ENCODE measurements around the gene GMPR2.

The GMPR2 gene

GRCh38 chr14:24232645-24233537 lies at the start of gene GMPR2:
Gene GMPR2 (plus strand): TSS chr14:24232929. CDS start chr14:24233254, 325 bp downstream.
- peak within 1 kb of the TSS; percentile 79 for H3K9ac ChIP-seq (ENCODE audit: low read length)
- no peaks in the 10 kb centered on the region for H3K9me3 ChIP-seq (ENCODE audit: control insufficient read depth, low read depth, low read length)
- H3K27ac ChIP-seq (ENCODE audit: low read length): peak within 1 kb of the TSS; percentile 72
- H3K27me3 ChIP-seq (ENCODE audit: control insufficient read depth, insufficient read depth, low read length): no peaks in the 10 kb centered on the region
- H3K4me1 ChIP-seq (ENCODE audit: control insufficient read depth, low read depth, low read length): peaks cover 7% of the 10 kb centered on the region
- peaks cover 24% of the 10 kb centered on the region for H3K36me3 ChIP-seq (ENCODE audit: control insufficient read depth, low read depth, low read length)
- peak within 1 kb of the TSS; percentile 93 for H3K4me3 ChIP-seq (ENCODE audit: low read length)

- Histone ChIP-seq H3K27me3 (ENCODE audit: control insufficient read depth, insufficient read depth, low read length) (no peaks in the 10 kb centered on the region), H3K27ac (ENCODE audit: low read length) (no peak overlapping the region), H3K9me3 (ENCODE audit: control insufficient read depth, low read depth, low read length) (no peaks in the 10 kb centered on the region), H3K36me3 (ENCODE audit: control insufficient read depth, low read depth, low read length) (peaks cover 89% of the 10 kb centered on the region), H3K4me1 (ENCODE audit: control insufficient read depth, low read depth, low read length) (peaks cover 6% of the 10 kb centered on the region), H3K9ac (ENCODE audit: low read length) (no peak overlapping the region), H3K4me3 (ENCODE audit: low read length) (no peak overlapping the region)
These were observed 49.7 kb upstream of the GMPR2 start for GRCh38 chr14:24183014-24183481.

GRCh38 chr14:24184104-24184970 lies 48.4 kb upstream of the GMPR2 start:
- Histone ChIP-seq H3K9me3 (ENCODE audit: control insufficient read depth, low read depth, low read length) (no peaks in the 10 kb centered on the region), H3K9ac (ENCODE audit: low read length) (no peak overlapping the region), H3K4me3 (ENCODE audit: low read length) (no peak overlapping the region), H3K36me3 (ENCODE audit: control insufficient read depth, low read depth, low read length) (peaks cover 77% of the 10 kb centered on the region), H3K27me3 (ENCODE audit: control insufficient read depth, insufficient read depth, low read length) (no peaks in the 10 kb centered on the region), H3K27ac (ENCODE audit: low read length) (no peak overlapping the region), H3K4me1 (ENCODE audit: control insufficient read depth, low read depth, low read length) (peaks cover 6% of the 10 kb centered on the region)

GRCh38 chr14:24185026-24185425 lies 47.7 kb upstream of the GMPR2 start:
- Histone ChIP-seq H3K36me3 (ENCODE audit: control insufficient read depth, low read depth, low read length) (peaks cover 71% of the 10 kb centered on the region), H3K27me3 (ENCODE audit: control insufficient read depth, insufficient read depth, low read length) (no peaks in the 10 kb centered on the region)

GRCh38 chr14:24185741-24186140 lies 47.0 kb upstream of the GMPR2 start:
- Histone ChIP-seq H3K9ac (ENCODE audit: low read length) (no peak overlapping the region), H3K36me3 (ENCODE audit: control insufficient read depth, low read depth, low read length) (peaks cover 65% of the 10 kb centered on the region), H3K4me1 (ENCODE audit: control insufficient read depth, low read depth, low read length) (peaks cover 6% of the 10 kb centered on the region)

More at GRCh38 chr14:24185026-24185425, 47.7 kb upstream of the GMPR2 start:
- peaks cover 6% of the 10 kb centered on the region for H3K4me1 ChIP-seq (ENCODE audit: control insufficient read depth, low read depth, low read length)
- H3K9me3 ChIP-seq (ENCODE audit: control insufficient read depth, low read depth, low read length): no peaks in the 10 kb centered on the region
- H3K9ac ChIP-seq (ENCODE audit: low read length): no peak overlapping the region
- H3K4me3 ChIP-seq (ENCODE audit: low read length): no peak overlapping the region
- H3K27ac ChIP-seq (ENCODE audit: low read length): no peak overlapping the region

GRCh38 chr14:24186831-24187538 lies 45.7 kb upstream of the GMPR2 start:
- H3K27me3 ChIP-seq (ENCODE audit: control insufficient read depth, insufficient read depth, low read length): no peaks in the 10 kb centered on the region
- H3K36me3 ChIP-seq (ENCODE audit: control insufficient read depth, low read depth, low read length): peaks cover 58% of the 10 kb centered on the region
- no peak overlapping the region for H3K9ac ChIP-seq (ENCODE audit: low read length)
- no peak overlapping the region for H3K4me3 ChIP-seq (ENCODE audit: low read length)
- peaks cover 6% of the 10 kb centered on the region for H3K4me1 ChIP-seq (ENCODE audit: control insufficient read depth, low read depth, low read length)
- H3K9me3 ChIP-seq (ENCODE audit: control insufficient read depth, low read depth, low read length): no peaks in the 10 kb centered on the region
- H3K27ac ChIP-seq (ENCODE audit: low read length): no peak overlapping the region

More at GRCh38 chr14:24185741-24186140, 47.0 kb upstream of the GMPR2 start:
- Histone ChIP-seq H3K27me3 (ENCODE audit: control insufficient read depth, insufficient read depth, low read length) (no peaks in the 10 kb centered on the region), H3K9me3 (ENCODE audit: control insufficient read depth, low read depth, low read length) (no peaks in the 10 kb centered on the region), H3K27ac (ENCODE audit: low read length) (no peak overlapping the region), H3K4me3 (ENCODE audit: low read length) (no peak overlapping the region)

GRCh38 chr14:24187539-24187915 lies 45.2 kb upstream of the GMPR2 start:
- Histone ChIP-seq H3K27ac (ENCODE audit: low read length) (no peak overlapping the region), H3K36me3 (ENCODE audit: control insufficient read depth, low read depth, low read length) (peaks cover 58% of the 10 kb centered on the region), H3K4me1 (ENCODE audit: control insufficient read depth, low read depth, low read length) (peaks cover 6% of the 10 kb centered on the region), H3K9me3 (ENCODE audit: control insufficient read depth, low read depth, low read length) (no peaks in the 10 kb centered on the region), H3K4me3 (ENCODE audit: low read length) (peak overlapping the region; percentile 87), H3K27me3 (ENCODE audit: control insufficient read depth, insufficient read depth, low read length) (no peaks in the 10 kb centered on the region), H3K9ac (ENCODE audit: low read length) (no peak overlapping the region)

GRCh38 chr14:24188251-24189058 lies 44.3 kb upstream of the GMPR2 start, which contains the start of gene IPO4:
Gene IPO4 (minus strand): TSS chr14:24188816. CDS start chr14:24188787, 29 bp downstream.
- Histone ChIP-seq H3K4me3 (ENCODE audit: low read length) (peak within 1 kb of the TSS; percentile 87), H3K9ac (ENCODE audit: low read length) (peak within 1 kb of the TSS; percentile 77), H3K9me3 (ENCODE audit: control insufficient read depth, low read depth, low read length) (no peaks in the 10 kb centered on the region), H3K27me3 (ENCODE audit: control insufficient read depth, insufficient read depth, low read length) (no peaks in the 10 kb centered on the region), H3K27ac (ENCODE audit: low read length) (peak within 1 kb of the TSS; percentile 37), H3K4me1 (ENCODE audit: control insufficient read depth, low read depth, low read length) (peaks cover 6% of the 10 kb centered on the region), H3K36me3 (ENCODE audit: control insufficient read depth, low read depth, low read length) (peaks cover 53% of the 10 kb centered on the region)

- peak overlapping the region; percentile 87 for H3K4me3 ChIP-seq (ENCODE audit: low read length)
- H3K27me3 ChIP-seq (ENCODE audit: control insufficient read depth, insufficient read depth, low read length): no peaks in the 10 kb centered on the region
- peak overlapping the region; percentile 33 for H3K9ac ChIP-seq (ENCODE audit: low read length)
- H3K27ac ChIP-seq (ENCODE audit: low read length): no peak overlapping the region
- no peaks in the 10 kb centered on the region for H3K9me3 ChIP-seq (ENCODE audit: control insufficient read depth, low read depth, low read length)
- H3K36me3 ChIP-seq (ENCODE audit: control insufficient read depth, low read depth, low read length): peaks cover 49% of the 10 kb centered on the region
- H3K4me1 ChIP-seq (ENCODE audit: control insufficient read depth, low read depth, low read length): peaks cover 6% of the 10 kb centered on the region
These were observed 43.7 kb upstream of the GMPR2 start for GRCh38 chr14:24189059-24189375.

GRCh38 chr14:24189460-24189859 lies 43.3 kb upstream of the GMPR2 start:
- H3K4me3 ChIP-seq (ENCODE audit: low read length): peak overlapping the region; percentile 87
- no peaks in the 10 kb centered on the region for H3K27me3 ChIP-seq (ENCODE audit: control insufficient read depth, insufficient read depth, low read length)
- H3K9ac ChIP-seq (ENCODE audit: low read length): no peak overlapping the region
- no peak overlapping the region for H3K27ac ChIP-seq (ENCODE audit: low read length)
- no peaks in the 10 kb centered on the region for H3K9me3 ChIP-seq (ENCODE audit: control insufficient read depth, low read depth, low read length)
- peaks cover 45% of the 10 kb centered on the region for H3K36me3 ChIP-seq (ENCODE audit: control insufficient read depth, low read depth, low read length)
- peaks cover 6% of the 10 kb centered on the region for H3K4me1 ChIP-seq (ENCODE audit: control insufficient read depth, low read depth, low read length)

All from iPS-18a (cell line).